HepG2 (cell line): ENCODE data around the gene URM1. TPM values are rescaled to one million over a fixed set of nuclear protein-coding genes. Genes with fewer than 3 reads are reported as not detected.
A peak's percentile ranks its signal among the peaks of the same experiment; 100 is the strongest.

Experiments
- EP300 ChIP-seq, 3 experiments: sonication (generic) in 1 of 3; formaldehyde crosslinking in 1 of 3; IDR thresholded peaks; 2 replicates each; pipeline versions ENCODE4 v1.5.1 to v1.6.1; 2011 to 2020; ENCODE audit warnings: low read depth in 2 of 3, low read length in 2 of 3, borderline replicate concordance in 1 of 3, improper control_type of control experiment in 1 of 3, mild to moderate bottlenecking in 1 of 3, missing genetic modification reagents in 1 of 3, moderate library complexity in 1 of 3
- HOXA3 ChIP-seq: sonication (generic); formaldehyde crosslinking; IDR thresholded peaks from 2 replicates; pipeline ENCODE4 v1.5.0; 2020; ENCODE audit warnings: missing genetic modification reagents
- HOXA5 ChIP-seq: sonication (generic); formaldehyde crosslinking; IDR thresholded peaks from 2 replicates; pipeline ENCODE4 v1.4.0; 2020; ENCODE audit warnings: missing genetic modification reagents
- MED8 ChIP-seq: sonication (generic); formaldehyde crosslinking; IDR thresholded peaks from 2 replicates; pipeline ENCODE4 v1.8.1; 2023; ENCODE audit warnings: mild to moderate bottlenecking, missing genetic modification reagents; ENCODE audit not compliant: insufficient replicate concordance
- MIER2 ChIP-seq: IDR thresholded peaks from 2 replicates; pipeline ENCODE4 v1.6.1; 2016; ENCODE audit warnings: missing biosample characterization, missing genetic modification reagents
- PREB ChIP-seq: sonication (generic); formaldehyde crosslinking; IDR thresholded peaks from 2 replicates; pipeline ENCODE4 v1.4.0; 2020; ENCODE audit warnings: missing genetic modification reagents
- RXRB ChIP-seq: IDR thresholded peaks from 2 replicates; pipeline ENCODE4 v1.6.1; 2016; ENCODE audit warnings: borderline replicate concordance, missing genetic modification reagents, missing compliant biosample characterization
- SMAD3 ChIP-seq: sonication (generic); formaldehyde crosslinking; IDR thresholded peaks from 2 replicates; pipeline ENCODE4 v1.4.0; 2020; ENCODE audit warnings: missing genetic modification reagents
- TBX2 ChIP-seq: sonication (generic); formaldehyde crosslinking; IDR thresholded peaks from 2 replicates; pipeline ENCODE4 v1.5.0; 2020; ENCODE audit warnings: missing genetic modification reagents, mild to moderate bottlenecking, borderline replicate concordance
- ZNF225 ChIP-seq: sonication (generic); formaldehyde crosslinking; IDR thresholded peaks from 2 replicates; pipeline ENCODE4 v1.4.0; 2020; ENCODE audit warnings: mild to moderate bottlenecking, missing genetic modification reagents
- ZNF263 ChIP-seq: sonication (generic); formaldehyde crosslinking; IDR thresholded peaks from 2 replicates; pipeline ENCODE4 v1.4.0; 2020; ENCODE audit warnings: missing genetic modification reagents
- ZNF350 ChIP-seq: sonication (generic); formaldehyde crosslinking; IDR thresholded peaks from 2 replicates; pipeline ENCODE4 v1.4.0; 2020; ENCODE audit warnings: mild to moderate bottlenecking, low read depth, missing genetic modification reagents, borderline replicate concordance
- ZNF547 ChIP-seq: sonication (generic); formaldehyde crosslinking; IDR thresholded peaks from 2 replicates; pipeline ENCODE4 v1.5.1; 2020; ENCODE audit warnings: mild to moderate bottlenecking, missing genetic modification reagents
- ZNF574 ChIP-seq: sonication (generic); formaldehyde crosslinking; IDR thresholded peaks from 2 replicates; pipeline ENCODE4 v1.4.0; 2020; ENCODE audit warnings: missing genetic modification reagents
- ZNF777 ChIP-seq: sonication (generic); formaldehyde crosslinking; IDR thresholded peaks from 2 replicates; pipeline ENCODE4 v1.4.0; 2020; ENCODE audit warnings: missing genetic modification reagents
- ZNF816 ChIP-seq: sonication (generic); formaldehyde crosslinking; IDR thresholded peaks from 2 replicates; pipeline ENCODE4 v1.8.0; 2022; ENCODE audit warnings: missing genetic modification reagents, mild to moderate bottlenecking, borderline replicate concordance
- ZNF883 ChIP-seq: sonication (generic); formaldehyde crosslinking; IDR thresholded peaks from 2 replicates; pipeline ENCODE4 v1.5.1; 2020; ENCODE audit warnings: mild to moderate bottlenecking, missing genetic modification reagents; ENCODE audit errors: not compliant biosample characterization
- polyA plus RNA-seq, 8 experiments: library from polyadenylated mRNA; depleted of rRNA in 3 of 8; stranded (reverse) in 7 of 8; unstranded in 1 of 8; fragments of >200 nt; fragmentation: Illumina TruSeq in 4 of 8; extraction: Trizol in 4 of 8; gene quantifications; 2 replicates each; pipeline versions ENCODE4 v1.2.1 to v1.2.3, GENCODE V29; 2011 to 2016; ENCODE audit warnings: low read depth in 4 of 8, missing spikeins in 1 of 8, mixed read lengths in 1 of 8; ENCODE audit not compliant: insufficient read depth in 1 of 8
- total RNA-seq, 5 experiments: library from RNA; depleted of rRNA; stranded (reverse); fragments of >200 nt; fragmentation: Illumina TruSeq; extraction: Trizol; gene quantifications; 2 replicates each; pipeline ENCODE4 v1.2.3, GENCODE V29; 2016; ENCODE audit warnings: low read depth in 1 of 5
- TF ChIP-seq, protein P1 (sequence below): sonication (generic); formaldehyde crosslinking; IDR thresholded peaks from 2 replicates; pipeline ENCODE4 v1.4.0; 2020; ENCODE audit warnings: missing genetic modification reagents
- TF ChIP-seq, protein P2 (sequence below): sonication (generic); formaldehyde crosslinking; conservative IDR thresholded peaks from 2 replicates; pipeline ENCODE4 v1.4.0; 2020; ENCODE audit warnings: mild to moderate bottlenecking, missing genetic modification reagents, moderate library complexity

The URM1 gene
- total and polyA plus RNA-seq, 2 of the 13 experiments (the other 11 are each of a cell fraction or from before 2014, with no cell fraction given), result 37.1 to 41.3 TPM

GRCh38 chr9:128420060-128420650 is 49.0 kb downstream of the URM1 start (continued):
- TF ChIP-seq RXRB (CRISPR knock-in tag) (peak; percentile 12; the same call in 1 of the 2 replicates), HOXA5 (peak; percentile 17; the same call in 1 of the 2 replicates), ZNF350 (CRISPR knock-in tag) (0 out of 2 replicates have a peak, but pooled peaks have one; percentile 16), ZNF225 (CRISPR knock-in tag) (no peak), ZNF883 (CRISPR knock-in tag) (peak; percentile 27), EP300 (IDR thresholded peaks at IDR 0.05; ENCODE audit: low read depth in 2 of 2, low read length in 2 of 2) (no peak), EP300 (CRISPR knock-in tag; IDR thresholded peaks at IDR 0.05; ENCODE audit: borderline replicate concordance) (no peak), HOXA3 (CRISPR knock-in tag) (peak; percentile 63; the same call in 1 of the 2 replicates), TBX2 (peak; percentile 53; the same call in 1 of the 2 replicates), MIER2 (CRISPR knock-in tag) (no peak), ZNF777 (CRISPR knock-in tag) (peak; percentile 65), ZNF547 (CRISPR knock-in tag) (peak; percentile 79; the same call in 1 of the 2 replicates), MED8 (no peak), SMAD3 (CRISPR knock-in tag) (no peak), ZNF263 (CRISPR knock-in tag) (0 out of 2 replicates have a peak, but pooled peaks have one; percentile 40), ZNF816 (no peak), ZNF574 (CRISPR knock-in tag) (peak; percentile 24; the same call in 1 of the 2 replicates), PREB (CRISPR knock-in tag) (no peak)
- TF ChIP-seq, protein P1, sequence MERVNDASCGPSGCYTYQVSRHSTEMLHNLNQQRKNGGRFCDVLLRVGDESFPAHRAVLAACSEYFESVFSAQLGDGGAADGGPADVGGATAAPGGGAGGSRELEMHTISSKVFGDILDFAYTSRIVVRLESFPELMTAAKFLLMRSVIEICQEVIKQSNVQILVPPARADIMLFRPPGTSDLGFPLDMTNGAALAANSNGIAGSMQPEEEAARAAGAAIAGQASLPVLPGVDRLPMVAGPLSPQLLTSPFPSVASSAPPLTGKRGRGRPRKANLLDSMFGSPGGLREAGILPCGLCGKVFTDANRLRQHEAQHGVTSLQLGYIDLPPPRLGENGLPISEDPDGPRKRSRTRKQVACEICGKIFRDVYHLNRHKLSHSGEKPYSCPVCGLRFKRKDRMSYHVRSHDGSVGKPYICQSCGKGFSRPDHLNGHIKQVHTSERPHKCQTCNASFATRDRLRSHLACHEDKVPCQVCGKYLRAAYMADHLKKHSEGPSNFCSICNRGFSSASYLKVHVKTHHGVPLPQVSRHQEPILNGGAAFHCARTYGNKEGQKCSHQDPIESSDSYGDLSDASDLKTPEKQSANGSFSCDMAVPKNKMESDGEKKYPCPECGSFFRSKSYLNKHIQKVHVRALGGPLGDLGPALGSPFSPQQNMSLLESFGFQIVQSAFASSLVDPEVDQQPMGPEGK, result peak; percentile 60
- TF ChIP-seq, protein P2, sequence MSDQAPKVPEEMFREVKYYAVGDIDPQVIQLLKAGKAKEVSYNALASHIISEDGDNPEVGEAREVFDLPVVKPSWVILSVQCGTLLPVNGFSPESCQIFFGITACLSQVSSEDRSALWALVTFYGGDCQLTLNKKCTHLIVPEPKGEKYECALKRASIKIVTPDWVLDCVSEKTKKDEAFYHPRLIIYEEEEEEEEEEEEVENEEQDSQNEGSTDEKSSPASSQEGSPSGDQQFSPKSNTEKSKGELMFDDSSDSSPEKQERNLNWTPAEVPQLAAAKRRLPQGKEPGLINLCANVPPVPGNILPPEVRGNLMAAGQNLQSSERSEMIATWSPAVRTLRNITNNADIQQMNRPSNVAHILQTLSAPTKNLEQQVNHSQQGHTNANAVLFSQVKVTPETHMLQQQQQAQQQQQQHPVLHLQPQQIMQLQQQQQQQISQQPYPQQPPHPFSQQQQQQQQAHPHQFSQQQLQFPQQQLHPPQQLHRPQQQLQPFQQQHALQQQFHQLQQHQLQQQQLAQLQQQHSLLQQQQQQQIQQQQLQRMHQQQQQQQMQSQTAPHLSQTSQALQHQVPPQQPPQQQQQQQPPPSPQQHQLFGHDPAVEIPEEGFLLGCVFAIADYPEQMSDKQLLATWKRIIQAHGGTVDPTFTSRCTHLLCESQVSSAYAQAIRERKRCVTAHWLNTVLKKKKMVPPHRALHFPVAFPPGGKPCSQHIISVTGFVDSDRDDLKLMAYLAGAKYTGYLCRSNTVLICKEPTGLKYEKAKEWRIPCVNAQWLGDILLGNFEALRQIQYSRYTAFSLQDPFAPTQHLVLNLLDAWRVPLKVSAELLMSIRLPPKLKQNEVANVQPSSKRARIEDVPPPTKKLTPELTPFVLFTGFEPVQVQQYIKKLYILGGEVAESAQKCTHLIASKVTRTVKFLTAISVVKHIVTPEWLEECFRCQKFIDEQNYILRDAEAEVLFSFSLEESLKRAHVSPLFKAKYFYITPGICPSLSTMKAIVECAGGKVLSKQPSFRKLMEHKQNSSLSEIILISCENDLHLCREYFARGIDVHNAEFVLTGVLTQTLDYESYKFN (CRISPR knock-in tag), result no peak
